OCI-LY1 (cell line): Measurements from ENCODE around the gene IFI35.

Experiments used
- H2AFZ ChIP-seq: fragments of 200-600 bp; sonication (generic), shearing (Covaris generic); 2 replicates; pipeline ENCODE4 v1.6.0; 2014; ENCODE audit warnings: antibody characterized with exemption, mild to moderate bottlenecking, low read length
- H3F3A ChIP-seq: fragments of 200-600 bp; sonication (generic), shearing (Covaris generic); 2 replicates; pipeline ENCODE4 v1.6.0; 2014; ENCODE audit warnings: mild to moderate bottlenecking, antibody characterized with exemption, low read length, moderate library complexity; ENCODE audit not compliant: insufficient read depth
- H3K27ac ChIP-seq: fragments of 200-600 bp; sonication (generic); 2 replicates; pipeline ENCODE4 v1.5.1; 2014; ENCODE audit warnings: low read length, mixed run types, mild to moderate bottlenecking, low read depth; ENCODE audit not compliant: poor library complexity, severe bottlenecking
- H3K27me3 ChIP-seq: fragments of 200-600 bp; sonication (generic); 2 replicates; pipeline ENCODE4 v1.6.0; 2014; ENCODE audit warnings: antibody characterized with exemption, mild to moderate bottlenecking, low read length, moderate library complexity; ENCODE audit not compliant: insufficient read depth
- H3K36me3 ChIP-seq: fragments of 200-600 bp; sonication (generic); 2 replicates; pipeline ENCODE4 v1.6.1; 2014; ENCODE audit warnings: mild to moderate bottlenecking, antibody characterized with exemption, low read length, moderate library complexity, mixed read lengths; ENCODE audit not compliant: insufficient read depth
- H3K4me1 ChIP-seq: fragments of 200-600 bp; sonication (generic); 2 replicates; pipeline ENCODE4 v1.5.1; 2014; ENCODE audit warnings: mild to moderate bottlenecking, low read length, moderate library complexity; ENCODE audit not compliant: insufficient read depth, severe bottlenecking
- H3K4me2 ChIP-seq: fragments of 200-600 bp; sonication (generic), shearing (Covaris generic); 2 replicates; pipeline ENCODE4 v1.6.1; 2014; ENCODE audit warnings: low read length
- H3K4me3 ChIP-seq: fragments of 200-600 bp; sonication (generic); 2 replicates; pipeline ENCODE4 v1.5.1; 2014; ENCODE audit warnings: low read length, low read depth, mild to moderate bottlenecking, mixed read lengths; ENCODE audit not compliant: poor library complexity, severe bottlenecking
- H3K79me2 ChIP-seq: fragments of 200-600 bp; shearing (Covaris generic); 2 replicates; pipeline ENCODE4 v1.6.1; 2016; ENCODE audit warnings: mixed run types, low read length, mixed read lengths; ENCODE audit not compliant: insufficient read depth
- H3K9ac ChIP-seq: fragments of 200-600 bp; sonication (generic), shearing (Covaris generic); 2 replicates; pipeline ENCODE4 v1.6.1; 2014; ENCODE audit warnings: mild to moderate bottlenecking, low read length, mixed read lengths
- H3K9me2 ChIP-seq: fragments of 200-600 bp; sonication (generic), shearing (Covaris generic); 2 replicates; pipeline ENCODE4 v1.6.1; 2014; ENCODE audit warnings: low read depth, mild to moderate bottlenecking, low read length, mixed read lengths
- H3K9me3 ChIP-seq: fragments of 200-600 bp; shearing (Covaris generic); 2 replicates; pipeline ENCODE4 v1.6.1; 2014; ENCODE audit warnings: low read length, mixed read lengths
- H4K20me1 ChIP-seq: fragments of 200-600 bp; sonication (generic), shearing (Covaris generic); 2 replicates; pipeline ENCODE4 v1.6.0; 2016; ENCODE audit warnings: mild to moderate bottlenecking, low read length; ENCODE audit not compliant: insufficient read depth
- CTCF ChIP-seq: fragments of 200-600 bp; sonication (generic), shearing (Covaris generic); IDR thresholded peaks from 2 replicates; pipeline ENCODE4 v1.5.1; 2017; ENCODE audit warnings: mild to moderate bottlenecking, antibody characterized with exemption, low read length, moderate library complexity, mixed read lengths
- EZH2 ChIP-seq: fragments of 200-600 bp; sonication (generic), shearing (Covaris generic); IDR thresholded peaks from 2 replicates; pipeline ENCODE4 v1.8.0; 2017; ENCODE audit warnings: borderline replicate concordance, mixed run types, mild to moderate bottlenecking, antibody characterized with exemption, low read length, moderate library complexity, mixed read lengths

The IFI35 gene

GRCh38 chr17:43056051-43056450 is 49.5 kb downstream of the IFI35 start:
- no peaks in the 10 kb centered on the region for H3K79me2 ChIP-seq
- H3F3A ChIP-seq: no peaks in the 10 kb centered on the region
- H2AFZ ChIP-seq: no peak overlapping the region
- no peaks in the 10 kb centered on the region for H3K27me3 ChIP-seq
- H3K36me3 ChIP-seq: peaks cover 76% of the 10 kb centered on the region
- H3K9me3 ChIP-seq: no peaks in the 10 kb centered on the region
- no peaks in the 10 kb centered on the region for H3K4me1 ChIP-seq
- TF ChIP-seq EZH2 (no peak), CTCF (no peak)
- no peak overlapping the region for H3K4me2 ChIP-seq
- H3K9ac ChIP-seq: no peak overlapping the region
- no peak overlapping the region for H3K27ac ChIP-seq
- no peak overlapping the region for H3K4me3 ChIP-seq
- no peaks in the 10 kb centered on the region for H3K9me2 ChIP-seq
- no peaks in the 10 kb centered on the region for H4K20me1 ChIP-seq

GRCh38 chr17:43062984-43063638 is 56.5 kb downstream of the IFI35 start:
- Histone ChIP-seq H3K27me3 (no peaks in the 10 kb centered on the region), H3K9ac (no peak overlapping the region), H4K20me1 (no peaks in the 10 kb centered on the region), H3K4me3 (no peak overlapping the region), H3K79me2 (no peaks in the 10 kb centered on the region), H3K4me2 (no peak overlapping the region), H3K27ac (no peak overlapping the region), H3F3A (no peaks in the 10 kb centered on the region), H3K36me3 (peaks cover 74% of the 10 kb centered on the region), H3K9me2 (no peaks in the 10 kb centered on the region), H3K4me1 (no peaks in the 10 kb centered on the region), H2AFZ (no peak overlapping the region), H3K9me3 (no peaks in the 10 kb centered on the region)
- TF ChIP-seq CTCF: no peak
- TF ChIP-seq EZH2: no peak
